Mesendoderm (in vitro differentiated cells): ENCODE measurements around the gene MTMR2.

Experiments used
- DNase-seq: peaks from one replicate; pipeline ENCODE4 v3.0.0; 2013
- H2AK5ac ChIP-seq: 2 replicates; pipeline ENCODE4 v1.6.1; 2013; ENCODE audit warnings: low read length, inconsistent platforms
- H2BK120ac ChIP-seq: 2 replicates; pipeline ENCODE4 v1.6.1; 2013; ENCODE audit warnings: low read depth, mild to moderate bottlenecking, low read length, moderate library complexity, mixed read lengths
- H2BK15ac ChIP-seq: replicated peaks from 2 replicates; pipeline ENCODE4 v1.6.1; 2013; ENCODE audit warnings: low read depth, mild to moderate bottlenecking, moderate library complexity
- H2BK5ac ChIP-seq: 2 replicates; pipeline ENCODE4 v1.6.1; 2013; ENCODE audit warnings: low read length, inconsistent platforms
- H3K18ac ChIP-seq: 2 replicates; pipeline ENCODE4 v1.6.1; 2013; ENCODE audit warnings: mild to moderate bottlenecking, low read length, mixed read lengths
- H3K23ac ChIP-seq: one replicate; pipeline ENCODE4 v1.6.1; 2013; ENCODE audit warnings: low read length
- H3K27ac ChIP-seq: 2 replicates; pipeline ENCODE4 v1.5.1; 2013; ENCODE audit warnings: low read depth, mild to moderate bottlenecking, inconsistent platforms, low read length, moderate library complexity
- H3K27me3 ChIP-seq: 2 replicates; pipeline ENCODE4 v1.6.1; 2013; ENCODE audit warnings: low read length, control low read depth, mild to moderate bottlenecking, inconsistent platforms; ENCODE audit not compliant: insufficient read depth, poor library complexity
- H3K36me3 ChIP-seq: 2 replicates; pipeline ENCODE4 v1.6.1; 2013; ENCODE audit warnings: low read length, inconsistent platforms; ENCODE audit not compliant: control insufficient read depth, insufficient read depth
- H3K4ac ChIP-seq: one replicate; pipeline ENCODE4 v1.6.1; 2013; ENCODE audit warnings: low read depth, mild to moderate bottlenecking, low read length, moderate library complexity
- H3K4me1 ChIP-seq: 2 replicates; pipeline ENCODE4 v1.6.1; 2013; ENCODE audit warnings: low read depth, low read length, inconsistent platforms; ENCODE audit not compliant: control insufficient read depth
- H3K4me2 ChIP-seq: 2 replicates; pipeline ENCODE4 v1.6.1; 2013; ENCODE audit warnings: low read length
- H3K4me3 ChIP-seq: 2 replicates; pipeline ENCODE4 v1.5.1; 2013; ENCODE audit warnings: mild to moderate bottlenecking, low read length
- H3K56ac ChIP-seq: one replicate; pipeline ENCODE4 v1.6.1; 2013; ENCODE audit warnings: low read length
- H3K79me1 ChIP-seq: 2 replicates; pipeline ENCODE4 v1.6.1; 2013; ENCODE audit warnings: low read length, inconsistent platforms
- H3K79me2 ChIP-seq: 2 replicates; pipeline ENCODE4 v1.6.1; 2013; ENCODE audit warnings: mild to moderate bottlenecking, low read length; ENCODE audit not compliant: control insufficient read depth, insufficient read depth
- H3K9ac ChIP-seq: 2 replicates; pipeline ENCODE4 v1.6.1; 2013; ENCODE audit warnings: low read length, inconsistent platforms
- H4K5ac ChIP-seq: one replicate; pipeline ENCODE4 v1.6.1; 2013; ENCODE audit warnings: low read length
- H4K8ac ChIP-seq: one replicate; pipeline ENCODE4 v1.6.1; 2013; ENCODE audit warnings: low read depth, mild to moderate bottlenecking, control low read depth, low read length, moderate library complexity
- WGBS: extraction: QIAGEN DNeasy Blood & Tissue Kit; methylation state at CpG from one replicate; pipeline ENCODE4 v1.1.7; 2013; ENCODE audit warnings: low lambda C conversion rate, missing lambda C conversion rate; ENCODE audit not compliant: insufficient coverage; ENCODE audit errors: extremely low coverage; 5-methylcytosine and 5-hydroxymethylcytosine counted together

MTMR2 gene

GRCh38 chr11:95912902-95913560 lies 10.9 kb downstream of the MTMR2 start:
- H3K4me3 ChIP-seq: no peak overlapping the region
- no peak overlapping the region for H3K4ac ChIP-seq
- H4K8ac ChIP-seq: no peak overlapping the region
- no peak overlapping the region for H3K23ac ChIP-seq
- H3K27me3 ChIP-seq: no peaks in the 10 kb centered on the region
- H2BK5ac ChIP-seq: no peak overlapping the region
- H2BK120ac ChIP-seq: no peak overlapping the region
- peaks cover 9% of the 10 kb centered on the region for H3K79me1 ChIP-seq
- H4K5ac ChIP-seq: no peak overlapping the region
- H3K4me2 ChIP-seq: no peak overlapping the region
- peaks cover 4% of the 10 kb centered on the region for H3K4me1 ChIP-seq
- no peak overlapping the region for H3K27ac ChIP-seq
- peaks cover 14% of the 10 kb centered on the region for H3K79me2 ChIP-seq
- H3K36me3 ChIP-seq: no peaks in the 10 kb centered on the region
- no peak overlapping the region for H3K56ac ChIP-seq
- H3K9ac ChIP-seq: no peak overlapping the region
- no peak overlapping the region for H3K18ac ChIP-seq
- no CpG with 5 or more reads among the region's 4 CpGs for WGBS
- H2AK5ac ChIP-seq: no peak overlapping the region
- no peak overlapping the region for H2BK15ac ChIP-seq
- DNase-seq: no peak

GRCh38 chr11:95911369-95911759 lies 12.5 kb downstream of the MTMR2 start:
- Histone ChIP-seq H3K36me3 (no peaks in the 10 kb centered on the region), H3K23ac (no peak overlapping the region)

GRCh38 chr11:95910638-95911368 lies 13.1 kb downstream of the MTMR2 start:
- Histone ChIP-seq H2AK5ac (no peak overlapping the region), H4K5ac (no peak overlapping the region), H3K36me3 (no peaks in the 10 kb centered on the region), H3K79me1 (peaks cover 3% of the 10 kb centered on the region), H2BK120ac (no peak overlapping the region), H3K4me3 (no peak overlapping the region), H3K56ac (no peak overlapping the region), H3K27me3 (no peaks in the 10 kb centered on the region), H3K79me2 (peaks cover 8% of the 10 kb centered on the region), H3K4me1 (no peaks in the 10 kb centered on the region), H2BK5ac (no peak overlapping the region), H3K27ac (no peak overlapping the region), H3K4me2 (no peak overlapping the region), H3K23ac (no peak overlapping the region), H2BK15ac (no peak overlapping the region), H3K4ac (no peak overlapping the region), H3K9ac (no peak overlapping the region), H4K8ac (no peak overlapping the region), H3K18ac (no peak overlapping the region)
- no CpG with 5 or more reads among the region's 4 CpGs for WGBS
- DNase-seq: no peak

More at GRCh38 chr11:95911369-95911759, 12.5 kb downstream of the MTMR2 start:
- no peak for DNase-seq
- no peak overlapping the region for H3K4me2 ChIP-seq
- H3K4ac ChIP-seq: no peak overlapping the region
- H3K27me3 ChIP-seq: no peaks in the 10 kb centered on the region
- no peak overlapping the region for H3K27ac ChIP-seq
- H2BK120ac ChIP-seq: no peak overlapping the region
- peaks cover 6% of the 10 kb centered on the region for H3K79me1 ChIP-seq
- H3K18ac ChIP-seq: no peak overlapping the region
- no CpG with 5 or more reads among the region's 3 CpGs for WGBS
- no peak overlapping the region for H3K56ac ChIP-seq
- no peak overlapping the region for H4K5ac ChIP-seq
- no peak overlapping the region for H3K9ac ChIP-seq
- H4K8ac ChIP-seq: no peak overlapping the region
- H3K79me2 ChIP-seq: peaks cover 8% of the 10 kb centered on the region
- H3K4me3 ChIP-seq: no peak overlapping the region
- H3K4me1 ChIP-seq: no peaks in the 10 kb centered on the region
- H2BK5ac ChIP-seq: no peak overlapping the region
- H2AK5ac ChIP-seq: no peak overlapping the region
- no peak overlapping the region for H2BK15ac ChIP-seq

- H3K4ac ChIP-seq: no peak overlapping the region
- H3K18ac ChIP-seq: no peak overlapping the region
- no peaks in the 10 kb centered on the region for H3K27me3 ChIP-seq
- H3K27ac ChIP-seq: no peak overlapping the region
- H3K4me3 ChIP-seq: no peak overlapping the region
- no peak overlapping the region for H2BK15ac ChIP-seq
- H3K79me1 ChIP-seq: peaks cover 5% of the 10 kb centered on the region
- no peak overlapping the region for H2AK5ac ChIP-seq
- no peak overlapping the region for H2BK5ac ChIP-seq
- H3K4me2 ChIP-seq: no peak overlapping the region
- H3K4me1 ChIP-seq: peaks cover 8% of the 10 kb centered on the region
- H3K56ac ChIP-seq: no peak overlapping the region
- no peak overlapping the region for H4K8ac ChIP-seq
- H3K23ac ChIP-seq: no peak overlapping the region
- H4K5ac ChIP-seq: no peak overlapping the region
- no peak overlapping the region for H2BK120ac ChIP-seq
- H3K79me2 ChIP-seq: peaks cover 8% of the 10 kb centered on the region
- H3K9ac ChIP-seq: no peak overlapping the region
- DNase-seq: no peak
- no peaks in the 10 kb centered on the region for H3K36me3 ChIP-seq
Measured at GRCh38 chr11:95908826-95909225, 15.1 kb downstream of the MTMR2 start.

- H3K27ac ChIP-seq: no peak overlapping the region
- H3K23ac ChIP-seq: no peak overlapping the region
- H2BK15ac ChIP-seq: no peak overlapping the region
- no peaks in the 10 kb centered on the region for H3K27me3 ChIP-seq
- H3K9ac ChIP-seq: no peak overlapping the region
- no peak overlapping the region for H3K18ac ChIP-seq
- peaks cover 10% of the 10 kb centered on the region for H3K4me1 ChIP-seq
- H3K56ac ChIP-seq: no peak overlapping the region
- no peak overlapping the region for H2AK5ac ChIP-seq
- peaks cover 12% of the 10 kb centered on the region for H3K79me1 ChIP-seq
- no peak overlapping the region for H3K4me3 ChIP-seq
- no peak overlapping the region for H4K5ac ChIP-seq
- no peak overlapping the region for H2BK120ac ChIP-seq
- no peak for DNase-seq
- H3K4ac ChIP-seq: no peak overlapping the region
- no CpG with 5 or more reads among the region's 5 CpGs for WGBS
- H4K8ac ChIP-seq: no peak overlapping the region
- peaks cover 18% of the 10 kb centered on the region for H3K79me2 ChIP-seq
- no peaks in the 10 kb centered on the region for H3K36me3 ChIP-seq
- H2BK5ac ChIP-seq: no peak overlapping the region
- no peak overlapping the region for H3K4me2 ChIP-seq
Measured at GRCh38 chr11:95907476-95907875, 16.4 kb downstream of the MTMR2 start.
